Astrocyte (in vitro differentiated cells and primary cell): ENCODE data around the gene PCED1A. TPM values are rescaled to one million over a fixed set of nuclear protein-coding genes. Genes with fewer than 3 reads are reported as not detected.

Experiments used
- DNase-seq: peaks from one replicate; pipeline ENCODE4 v3.0.0-alpha.2; 2010; ENCODE audit warnings: low read depth
- FAIRE-seq: peaks from 2 replicates; lab custom pipeline; 2011; peaks lifted over from hg19 to GRCh38; lab: Jason Lieb, UNC
- H2AFZ ChIP-seq: 2 replicates; pipeline ENCODE4 v1.6.0; 2012; ENCODE audit warnings: low read depth, low read length, inconsistent platforms
- H3K27ac ChIP-seq: 2 replicates; pipeline ENCODE4 v1.5.1; 2011; ENCODE audit warnings: low read depth, low read length, inconsistent platforms
- H3K27me3 ChIP-seq: 2 replicates; pipeline ENCODE4 v1.6.0; 2011; ENCODE audit warnings: low read length, inconsistent platforms; ENCODE audit not compliant: insufficient read depth
- H3K36me3 ChIP-seq: 2 replicates; pipeline ENCODE4 v1.5.1; 2011; ENCODE audit warnings: low read length, inconsistent platforms; ENCODE audit not compliant: insufficient read depth
- H3K4me1 ChIP-seq: 2 replicates; pipeline ENCODE4 v1.5.1; 2011; ENCODE audit warnings: low read length, inconsistent platforms; ENCODE audit not compliant: insufficient read depth
- H3K4me2 ChIP-seq: 2 replicates; pipeline ENCODE4 v1.6.0; 2012; ENCODE audit warnings: low read length, inconsistent platforms
- H3K4me3 ChIP-seq: 2 replicates; pipeline ENCODE4 v1.5.1; 2011; ENCODE audit warnings: low read depth, mild to moderate bottlenecking, low read length, inconsistent platforms; ENCODE audit not compliant: insufficient read depth
- H3K79me2 ChIP-seq: 2 replicates; pipeline ENCODE4 v1.6.0; 2012; ENCODE audit warnings: mild to moderate bottlenecking, low read length, inconsistent platforms; ENCODE audit not compliant: insufficient read depth
- H3K9ac ChIP-seq: 2 replicates; pipeline ENCODE4 v1.6.0; 2012; ENCODE audit warnings: mild to moderate bottlenecking, low read length, inconsistent platforms
- H3K9me3 ChIP-seq: 2 replicates; pipeline ENCODE4 v1.5.1; 2012; ENCODE audit warnings: low read depth, mild to moderate bottlenecking, low read length, inconsistent platforms; ENCODE audit not compliant: insufficient read depth
- H4K20me1 ChIP-seq: 2 replicates; pipeline ENCODE4 v1.6.0; 2012; ENCODE audit warnings: low read length, inconsistent platforms; ENCODE audit not compliant: insufficient read depth
- H3K27ac Mint-ChIP-seq: one replicate; pipeline ENCODE4 v1.8.0; 2021; ENCODE audit warnings: mild to moderate bottlenecking, mixed read lengths; ENCODE audit not compliant: unreplicated experiment
- H3K27me3 Mint-ChIP-seq: one replicate; pipeline ENCODE4 v1.8.0; 2021; ENCODE audit warnings: low read depth, mixed read lengths; ENCODE audit not compliant: unreplicated experiment
- H3K36me3 Mint-ChIP-seq: one replicate; pipeline ENCODE4 v1.8.0; 2021; ENCODE audit warnings: low read depth, mixed read lengths; ENCODE audit not compliant: unreplicated experiment
- H3K4me1 Mint-ChIP-seq: one replicate; pipeline ENCODE4 v1.8.0; 2021; ENCODE audit warnings: low read depth, mixed read lengths; ENCODE audit not compliant: unreplicated experiment
- H3K4me3 Mint-ChIP-seq: one replicate; pipeline ENCODE4 v1.8.0; 2021; ENCODE audit warnings: mild to moderate bottlenecking, moderate library complexity, mixed read lengths; ENCODE audit not compliant: unreplicated experiment
- H3K9me3 Mint-ChIP-seq: one replicate; pipeline ENCODE4 v1.8.0; 2021; ENCODE audit warnings: mild to moderate bottlenecking, mixed read lengths; ENCODE audit not compliant: unreplicated experiment
- EZH2 ChIP-seq: IDR thresholded peaks from 2 replicates; pipeline ENCODE4 v1.6.1; 2012; ENCODE audit warnings: mild to moderate bottlenecking, low read length, inconsistent platforms; ENCODE audit not compliant: insufficient read depth
- total RNA-seq: library from RNA; stranded (reverse); gene quantifications from 2 replicates; pipeline ENCODE4 v1.2.1, GENCODE V29; 2021
- TF ChIP-seq, protein P1 (sequence below): IDR thresholded peaks from 2 replicates; pipeline ENCODE4 v1.5.1; 2011; ENCODE audit warnings: low read depth, mild to moderate bottlenecking, inconsistent platforms, low read length, moderate library complexity; ENCODE audit not compliant: insufficient read depth

PCED1A gene
- total RNA-seq, 1 donor from 2014 or later: 17.2 TPM

DNA sequence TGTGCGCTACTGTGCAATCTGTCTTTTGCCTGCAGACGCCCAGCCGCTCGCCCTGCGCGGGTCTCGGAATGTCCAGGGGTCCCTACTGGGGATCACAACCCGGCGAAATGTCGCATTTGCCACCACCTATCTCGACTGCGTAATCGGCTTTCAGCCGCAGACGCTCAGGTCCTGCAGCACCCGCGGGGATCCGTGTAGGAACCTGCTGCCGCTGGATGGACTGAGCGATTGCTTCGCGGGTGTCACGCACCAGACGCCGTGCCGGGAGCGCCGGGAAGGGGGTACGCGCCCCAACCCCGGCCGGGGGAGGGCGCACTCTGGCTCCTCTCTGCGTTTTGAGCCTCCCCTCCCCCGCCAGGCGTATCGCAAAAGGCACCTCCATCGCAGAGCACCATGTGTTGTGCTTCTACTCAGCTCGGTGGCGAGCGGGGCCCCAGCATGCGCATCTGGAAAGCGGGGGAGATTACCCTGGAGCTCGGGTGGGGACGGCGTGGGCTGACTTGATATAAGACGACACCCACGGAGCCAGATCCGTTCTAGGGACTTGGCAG is 32.1 kb upstream of the PCED1A start:
- Histone ChIP-seq H3K4me3 (peak overlapping the region; percentile 91), H3K4me2 (peak overlapping the region; percentile 90), H2AFZ (peak overlapping the region; percentile 89), H3K27ac (no peak overlapping the region), H3K36me3 (no peaks in the 10 kb centered on the region), H3K4me1 (peaks cover 29% of the 10 kb centered on the region), H3K27me3 (no peaks in the 10 kb centered on the region), H3K79me2 (peaks cover 40% of the 10 kb centered on the region), H3K9ac (peak overlapping the region; percentile 88), H3K9me3 (no peaks in the 10 kb centered on the region), H4K20me1 (peaks cover 31% of the 10 kb centered on the region)
- Mint-ChIP-seq H3K27ac (peak overlapping the region; percentile 75), H3K9me3 (no peaks in the 10 kb centered on the region), H3K27me3 (no peaks in the 10 kb centered on the region), H3K4me3 (peak overlapping the region; percentile 86), H3K36me3 (no peaks in the 10 kb centered on the region), H3K4me1 (peaks cover 21% of the 10 kb centered on the region)
- TF ChIP-seq, protein P1, sequence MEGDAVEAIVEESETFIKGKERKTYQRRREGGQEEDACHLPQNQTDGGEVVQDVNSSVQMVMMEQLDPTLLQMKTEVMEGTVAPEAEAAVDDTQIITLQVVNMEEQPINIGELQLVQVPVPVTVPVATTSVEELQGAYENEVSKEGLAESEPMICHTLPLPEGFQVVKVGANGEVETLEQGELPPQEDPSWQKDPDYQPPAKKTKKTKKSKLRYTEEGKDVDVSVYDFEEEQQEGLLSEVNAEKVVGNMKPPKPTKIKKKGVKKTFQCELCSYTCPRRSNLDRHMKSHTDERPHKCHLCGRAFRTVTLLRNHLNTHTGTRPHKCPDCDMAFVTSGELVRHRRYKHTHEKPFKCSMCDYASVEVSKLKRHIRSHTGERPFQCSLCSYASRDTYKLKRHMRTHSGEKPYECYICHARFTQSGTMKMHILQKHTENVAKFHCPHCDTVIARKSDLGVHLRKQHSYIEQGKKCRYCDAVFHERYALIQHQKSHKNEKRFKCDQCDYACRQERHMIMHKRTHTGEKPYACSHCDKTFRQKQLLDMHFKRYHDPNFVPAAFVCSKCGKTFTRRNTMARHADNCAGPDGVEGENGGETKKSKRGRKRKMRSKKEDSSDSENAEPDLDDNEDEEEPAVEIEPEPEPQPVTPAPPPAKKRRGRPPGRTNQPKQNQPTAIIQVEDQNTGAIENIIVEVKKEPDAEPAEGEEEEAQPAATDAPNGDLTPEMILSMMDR: no peak
- no peak for TF ChIP-seq EZH2
- DNase-seq (peak; percentile 34), FAIRE-seq (no peak)

DNA sequence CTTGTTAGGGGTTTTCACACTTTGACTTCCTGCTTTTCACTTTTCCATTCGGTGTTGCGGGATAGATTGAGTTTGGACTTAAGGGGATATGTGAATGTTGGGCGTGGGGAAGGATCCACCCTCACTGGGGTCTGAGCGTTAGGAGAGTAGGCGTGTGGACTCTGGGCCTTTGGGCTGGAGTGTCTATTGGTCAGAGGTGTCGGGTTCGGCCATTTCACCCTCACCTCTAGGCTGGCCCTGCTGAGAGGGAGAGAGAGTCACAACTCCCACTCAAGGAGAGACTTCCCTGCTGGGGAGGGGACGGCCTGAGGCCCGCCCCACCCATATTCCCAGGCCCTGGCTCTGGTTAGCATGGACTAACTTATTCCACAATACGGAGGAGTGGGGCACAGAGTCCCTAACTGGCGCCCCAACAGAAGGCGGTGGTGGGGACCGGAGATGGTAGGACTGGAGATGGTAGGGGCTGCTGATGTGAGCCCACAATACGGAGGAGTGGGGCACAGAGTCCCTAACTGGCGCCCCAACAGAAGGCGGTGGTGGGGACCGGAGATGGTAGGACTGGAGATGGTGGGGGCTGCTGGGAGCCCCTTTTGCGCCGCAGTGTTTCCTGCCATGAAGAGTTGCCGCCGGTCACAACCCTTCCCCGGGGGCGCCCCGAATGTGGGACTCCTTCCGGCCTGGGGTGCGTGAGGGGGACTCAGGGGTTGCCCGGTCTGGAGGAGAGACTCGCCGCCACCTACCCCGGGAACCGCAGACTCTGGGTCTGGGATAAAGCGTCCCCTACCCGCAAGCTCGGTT is 31.4 kb upstream of the PCED1A start:
- Mint-ChIP-seq H3K36me3 (no peaks in the 10 kb centered on the region), H3K4me3 (peak overlapping the region; percentile 86), H3K27me3 (no peaks in the 10 kb centered on the region), H3K27ac (no peak overlapping the region), H3K4me1 (peaks cover 21% of the 10 kb centered on the region), H3K9me3 (no peaks in the 10 kb centered on the region)
- Histone ChIP-seq H3K27me3 (no peaks in the 10 kb centered on the region), H3K9me3 (no peaks in the 10 kb centered on the region), H4K20me1 (peaks cover 25% of the 10 kb centered on the region), H3K9ac (peak overlapping the region; percentile 88), H3K79me2 (peaks cover 34% of the 10 kb centered on the region), H3K4me3 (peak overlapping the region; percentile 91), H3K27ac (no peak overlapping the region), H2AFZ (peak overlapping the region; percentile 89), H3K4me1 (peaks cover 29% of the 10 kb centered on the region), H3K4me2 (peak overlapping the region; percentile 90), H3K36me3 (no peaks in the 10 kb centered on the region)
- no peak for DNase-seq
- no peak for TF ChIP-seq EZH2
- TF ChIP-seq, protein P1: no peak
- no peak for FAIRE-seq

DNA sequence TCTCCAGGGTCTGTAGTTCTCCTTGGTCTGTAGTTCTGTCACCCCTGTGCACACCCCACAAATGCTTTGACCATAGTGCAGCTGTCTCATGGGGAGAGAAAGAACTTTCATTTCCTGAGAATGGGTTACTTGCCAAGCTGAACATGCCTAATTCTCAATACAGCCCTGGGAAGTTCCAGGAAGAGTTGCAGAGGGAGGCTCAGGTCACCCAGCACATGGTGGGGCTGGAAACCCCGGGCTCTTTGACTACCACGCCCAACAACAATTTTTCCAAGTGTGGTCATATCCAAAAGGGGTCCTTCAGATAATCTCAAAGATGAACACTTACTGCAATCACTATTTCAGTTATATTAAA is 30.6 kb upstream of the PCED1A start:
- peak overlapping the region; percentile 39 for H3K27ac ChIP-seq
- H3K9me3 Mint-ChIP-seq: no peaks in the 10 kb centered on the region
- no peaks in the 10 kb centered on the region for H3K27me3 Mint-ChIP-seq
- FAIRE-seq (no peak), DNase-seq (no peak)
- H3K4me3 ChIP-seq: no peak overlapping the region
- H3K27ac Mint-ChIP-seq: no peak overlapping the region
- peaks cover 19% of the 10 kb centered on the region for H4K20me1 ChIP-seq
- no peak overlapping the region for H2AFZ ChIP-seq
- H3K4me1 ChIP-seq: peaks cover 29% of the 10 kb centered on the region
- H3K4me3 Mint-ChIP-seq: peak overlapping the region; percentile 8
- H3K9ac ChIP-seq: no peak overlapping the region
- H3K4me1 Mint-ChIP-seq: peaks cover 20% of the 10 kb centered on the region
- H3K79me2 ChIP-seq: peaks cover 26% of the 10 kb centered on the region
- H3K36me3 Mint-ChIP-seq: peaks cover under 1% of the 10 kb centered on the region
- no peaks in the 10 kb centered on the region for H3K27me3 ChIP-seq
- TF ChIP-seq, protein P1: no peak
- TF ChIP-seq EZH2: no peak
- peak overlapping the region; percentile 70 for H3K4me2 ChIP-seq
- H3K36me3 ChIP-seq: no peaks in the 10 kb centered on the region
- no peaks in the 10 kb centered on the region for H3K9me3 ChIP-seq
